ENCODE measurements around the gene HLCS.
"Not testable (repeated sequence)": the region's sequence is repeated elsewhere in the genome, so short reads cannot be mapped to it uniquely, and the experiment has no call there.

HLCS gene

GRCh38 chr21:36960676-36961284 is 5.7 kb downstream of the HLCS start:
- DNase-seq = no peak
- no peak for ATAC-seq (replicated peaks)
- Mint-ChIP-seq H3K27me3 (no peaks in the 10 kb centered on the region), H3K4me1 (ENCODE audit: low read depth in 2 of 2) (peaks cover 8 to 9% of the 10 kb centered on the region in 2 donors), H3K9me3 (no peaks in the 10 kb centered on the region), H3K4me3 (no peak overlapping the region), H3K36me3 (ENCODE audit: insufficient read depth) (peaks cover 9% of the 10 kb centered on the region), H3K27ac (no peak overlapping the region)

GRCh38 chr21:36959020-36959835 is 7.2 kb downstream of the HLCS start:
- ATAC-seq (replicated peaks) = no peak
- Mint-ChIP-seq H3K36me3 (ENCODE audit: insufficient read depth) (peaks cover 6% of the 10 kb centered on the region), H3K27me3 (no peaks in the 10 kb centered on the region), H3K4me3 (no peak overlapping the region), H3K9me3 (no peaks in the 10 kb centered on the region), H3K4me1 (ENCODE audit: low read depth in 2 of 2) (peaks cover 0 to 5% of the 10 kb centered on the region in 2 donors), H3K27ac (peak overlapping the region in 1 of 2 donors; percentile 59)
- no peak for DNase-seq

GRCh38 chr21:36955783-36956182 is 10.7 kb downstream of the HLCS start:
- H3K4me1 Mint-ChIP-seq (ENCODE audit: low read depth in 2 of 2) = peaks cover 0 to 5% of the 10 kb centered on the region in 2 donors
- no peak for DNase-seq
- H3K9me3 Mint-ChIP-seq = no peaks in the 10 kb centered on the region
- H3K27ac Mint-ChIP-seq = no peak overlapping the region
- no peak overlapping the region for H3K4me3 Mint-ChIP-seq
- ATAC-seq (replicated peaks) = no peak
- no peaks in the 10 kb centered on the region for H3K27me3 Mint-ChIP-seq
- H3K36me3 Mint-ChIP-seq (ENCODE audit: insufficient read depth) = peaks cover 6% of the 10 kb centered on the region

- not testable (repeated sequence) for H3K27me3 Mint-ChIP-seq; H3K9me3 Mint-ChIP-seq; H3K27ac Mint-ChIP-seq; H3K4me1 Mint-ChIP-seq (ENCODE audit: low read depth in 2 of 2); H3K4me3 Mint-ChIP-seq; ATAC-seq (replicated peaks); H3K36me3 Mint-ChIP-seq (ENCODE audit: insufficient read depth); DNase-seq
Observed at GRCh38 chr21:36952331-36952730, 14.1 kb downstream of the HLCS start.

- Mint-ChIP-seq H3K4me3 (no peak overlapping the region), H3K27ac (no peak overlapping the region), H3K9me3 (no peaks in the 10 kb centered on the region), H3K27me3 (no peaks in the 10 kb centered on the region), H3K36me3 (ENCODE audit: insufficient read depth) (peaks cover 4% of the 10 kb centered on the region), H3K4me1 (ENCODE audit: low read depth in 2 of 2) (no peaks in the 10 kb centered on the region)
- DNase-seq (no peak), ATAC-seq (replicated peaks) (no peak)
Observed at GRCh38 chr21:36949171-36950141, 17.0 kb downstream of the HLCS start.

- no peak for DNase-seq
- no peaks in the 10 kb centered on the region for H3K9me3 Mint-ChIP-seq
- H3K27me3 Mint-ChIP-seq = no peaks in the 10 kb centered on the region
- H3K4me1 Mint-ChIP-seq (ENCODE audit: low read depth in 2 of 2) = no peaks in the 10 kb centered on the region
- H3K4me3 Mint-ChIP-seq = no peak overlapping the region
- H3K27ac Mint-ChIP-seq = no peak overlapping the region
- no peak for ATAC-seq (replicated peaks)
- peaks cover 4% of the 10 kb centered on the region for H3K36me3 Mint-ChIP-seq (ENCODE audit: insufficient read depth)
Observed at GRCh38 chr21:36948686-36949085, 17.8 kb downstream of the HLCS start.

- DNase-seq (no peak), ATAC-seq (replicated peaks) (no peak)
- no peaks in the 10 kb centered on the region for H3K27me3 Mint-ChIP-seq
- H3K4me3 Mint-ChIP-seq = no peak overlapping the region
- H3K36me3 Mint-ChIP-seq (ENCODE audit: insufficient read depth) = peaks cover 4% of the 10 kb centered on the region
- no peak overlapping the region for H3K27ac Mint-ChIP-seq
- no peaks in the 10 kb centered on the region for H3K4me1 Mint-ChIP-seq (ENCODE audit: low read depth in 2 of 2)
- no peaks in the 10 kb centered on the region for H3K9me3 Mint-ChIP-seq
Observed at GRCh38 chr21:36946949-36947356, 19.5 kb downstream of the HLCS start.

- Mint-ChIP-seq H3K27ac (peak overlapping the region in 1 of 2 donors; percentile 17), H3K36me3 (ENCODE audit: insufficient read depth) (peaks cover 4% of the 10 kb centered on the region), H3K4me3 (no peak overlapping the region), H3K27me3 (no peaks in the 10 kb centered on the region), H3K9me3 (no peaks in the 10 kb centered on the region), H3K4me1 (ENCODE audit: low read depth in 2 of 2) (no peaks in the 10 kb centered on the region)
- no peak for ATAC-seq (replicated peaks)
- no peak for DNase-seq
Observed at GRCh38 chr21:36945496-36946138, 20.9 kb downstream of the HLCS start.

GRCh38 chr21:36936361-36937135 is 29.9 kb downstream of the HLCS start:
- no peaks in the 10 kb centered on the region for H3K27me3 Mint-ChIP-seq
- H3K4me3 Mint-ChIP-seq = no peak overlapping the region
- H3K27ac Mint-ChIP-seq = no peak overlapping the region
- no peak for ATAC-seq (replicated peaks)
- no peak for DNase-seq
- H3K9me3 Mint-ChIP-seq = no peaks in the 10 kb centered on the region
- H3K4me1 Mint-ChIP-seq (ENCODE audit: low read depth in 2 of 2) = peaks cover 0 to 4% of the 10 kb centered on the region in 2 donors
- peaks cover 8% of the 10 kb centered on the region for H3K36me3 Mint-ChIP-seq (ENCODE audit: insufficient read depth)

- Mint-ChIP-seq H3K36me3 (ENCODE audit: insufficient read depth) (peaks cover 8% of the 10 kb centered on the region), H3K27me3 (no peaks in the 10 kb centered on the region), H3K4me3 (no peak overlapping the region), H3K27ac (no peak overlapping the region), H3K4me1 (ENCODE audit: low read depth in 2 of 2) (peaks cover 0 to 4% of the 10 kb centered on the region in 2 donors), H3K9me3 (no peaks in the 10 kb centered on the region)
- ATAC-seq (replicated peaks) (no peak), DNase-seq (no peak)
Observed at GRCh38 chr21:36934864-36935420, 31.5 kb downstream of the HLCS start.

GRCh38 chr21:36932161-36932816 is 34.2 kb downstream of the HLCS start:
- no peaks in the 10 kb centered on the region for H3K27me3 Mint-ChIP-seq
- DNase-seq (no peak), ATAC-seq (replicated peaks) (no peak)
- peak overlapping the region in 1 of 2 donors; percentile 46 for H3K27ac Mint-ChIP-seq
- no peak overlapping the region for H3K4me3 Mint-ChIP-seq
- peaks cover 12% of the 10 kb centered on the region for H3K36me3 Mint-ChIP-seq (ENCODE audit: insufficient read depth)
- peaks cover 0 to 3% of the 10 kb centered on the region in 2 donors for H3K4me1 Mint-ChIP-seq (ENCODE audit: low read depth in 2 of 2)
- no peaks in the 10 kb centered on the region for H3K9me3 Mint-ChIP-seq

GRCh38 chr21:36929622-36930021 is 36.8 kb downstream of the HLCS start:
- ATAC-seq (replicated peaks) (no peak), DNase-seq (no peak)
- peaks cover 3% of the 10 kb centered on the region in 2 donors for H3K4me1 Mint-ChIP-seq (ENCODE audit: low read depth in 2 of 2)
- no peak overlapping the region for H3K27ac Mint-ChIP-seq
- no peak overlapping the region for H3K4me3 Mint-ChIP-seq
- peaks cover 8% of the 10 kb centered on the region for H3K36me3 Mint-ChIP-seq (ENCODE audit: insufficient read depth)
- H3K27me3 Mint-ChIP-seq = no peaks in the 10 kb centered on the region
- H3K9me3 Mint-ChIP-seq = no peaks in the 10 kb centered on the region

Data from effector memory CD8-positive, alpha-beta T cell (primary cell).